ENCODE measurements around the gene KRTAP5-11.
A peak's percentile ranks its signal among the peaks of the same experiment; 100 is the strongest.
"Not testable (repeated sequence)": the region's sequence is repeated elsewhere in the genome, so short reads cannot be mapped to it uniquely, and the experiment has no call there.

Gene KRTAP5-11, protein sequence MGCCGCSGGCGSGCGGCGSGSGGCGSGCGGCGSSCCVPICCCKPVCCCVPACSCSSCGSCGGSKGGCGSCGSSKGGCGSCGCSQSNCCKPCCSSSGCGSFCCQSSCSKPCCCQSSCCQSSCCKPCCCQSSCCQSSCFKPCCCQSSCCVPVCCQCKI

DNA sequence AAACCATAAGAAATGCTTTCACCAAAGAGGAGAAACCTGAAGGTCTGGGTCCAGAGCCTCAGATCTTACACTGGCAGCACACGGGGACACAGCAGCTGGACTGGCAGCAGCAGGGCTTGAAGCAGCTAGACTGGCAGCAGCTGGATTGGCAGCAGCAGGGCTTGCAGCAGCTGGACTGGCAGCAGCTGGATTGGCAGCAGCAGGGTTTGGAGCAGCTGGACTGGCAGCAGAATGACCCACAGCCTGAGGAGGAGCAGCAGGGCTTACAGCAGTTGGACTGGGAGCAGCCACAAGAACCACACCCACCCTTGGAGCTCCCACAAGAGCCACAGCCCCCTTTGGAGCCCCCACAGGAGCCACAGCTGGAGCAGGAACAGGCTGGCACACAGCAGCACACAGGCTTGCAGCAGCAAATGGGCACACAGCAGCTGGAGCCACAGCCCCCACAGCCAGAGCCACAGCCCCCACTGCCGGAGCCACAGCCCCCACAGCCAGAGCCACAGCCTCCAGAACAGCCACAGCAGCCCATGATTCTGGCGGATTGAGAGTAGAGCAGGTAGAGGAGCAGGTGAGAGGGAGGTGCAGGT is at the start of gene KRTAP5-11:
Gene KRTAP5-11 (minus strand): TSS at position 567 of the 587 bp plus-strand sequence. CDS start 38 bp downstream, at position 529.
- DNase-seq = peak; percentile 24

DNA sequence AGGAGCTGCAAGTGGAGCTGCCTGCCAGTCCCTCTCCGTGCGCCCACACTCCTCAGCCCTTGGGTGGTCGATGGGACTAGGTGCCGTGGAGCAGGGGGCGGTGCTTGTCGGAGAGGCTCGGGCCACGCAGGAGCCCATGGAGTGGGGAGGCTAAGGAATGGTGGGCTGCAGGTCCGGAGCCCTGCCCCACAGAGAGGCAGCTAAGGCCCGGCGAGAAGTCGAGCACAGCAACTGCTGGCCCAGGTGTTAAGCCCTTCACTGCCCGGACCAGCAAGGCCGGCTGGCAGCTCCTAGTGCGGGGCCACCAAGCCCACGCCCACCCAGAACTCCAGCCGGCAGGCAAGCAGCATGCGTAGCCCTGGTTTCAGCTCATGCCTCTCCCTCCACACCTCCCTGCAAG is 48.9 kb upstream of the KRTAP5-11 start:
- not testable (repeated sequence) for DNase-seq

DNA sequence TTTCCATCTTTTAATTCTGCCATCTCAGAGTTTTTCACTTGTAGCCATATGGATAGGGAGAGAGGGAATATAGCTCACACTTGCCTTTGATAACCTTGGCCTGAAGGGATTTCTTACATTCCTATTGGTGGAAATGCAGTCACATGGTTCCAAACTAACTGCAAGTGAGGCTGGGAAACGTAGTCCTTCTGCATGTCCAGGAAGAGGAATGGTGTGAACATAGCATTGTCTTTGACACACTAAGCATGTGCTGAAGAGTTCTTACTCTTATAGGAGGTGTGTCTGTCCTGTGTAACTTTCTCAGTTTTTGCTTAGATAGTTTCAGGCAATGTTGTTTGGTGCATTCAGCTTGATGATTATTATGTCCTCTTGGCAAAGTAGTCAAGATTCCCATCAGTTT is 47.4 kb upstream of the KRTAP5-11 start:
- DNase-seq = not testable (repeated sequence)

DNA sequence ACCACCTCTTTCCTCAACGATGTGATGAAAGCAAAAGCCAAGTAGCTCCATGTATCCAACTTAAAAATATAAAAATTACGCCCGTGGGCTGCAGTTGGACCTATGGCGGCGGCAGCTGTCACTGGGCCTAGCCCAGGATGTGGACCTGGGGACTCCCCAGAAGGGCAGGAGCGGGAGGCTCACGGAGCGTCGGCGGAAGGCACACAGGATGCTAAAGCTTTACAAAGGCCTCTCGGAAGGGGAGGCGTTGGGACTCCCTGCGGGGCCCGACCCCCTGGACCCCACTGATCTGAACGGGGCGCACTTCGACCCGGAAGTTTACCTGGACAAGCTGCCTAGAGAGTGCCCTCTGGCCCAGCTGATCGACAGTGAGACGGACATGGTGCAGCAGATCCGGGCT is 46.3 kb upstream of the KRTAP5-11 start:
- DNase-seq = not testable (repeated sequence)

DNA sequence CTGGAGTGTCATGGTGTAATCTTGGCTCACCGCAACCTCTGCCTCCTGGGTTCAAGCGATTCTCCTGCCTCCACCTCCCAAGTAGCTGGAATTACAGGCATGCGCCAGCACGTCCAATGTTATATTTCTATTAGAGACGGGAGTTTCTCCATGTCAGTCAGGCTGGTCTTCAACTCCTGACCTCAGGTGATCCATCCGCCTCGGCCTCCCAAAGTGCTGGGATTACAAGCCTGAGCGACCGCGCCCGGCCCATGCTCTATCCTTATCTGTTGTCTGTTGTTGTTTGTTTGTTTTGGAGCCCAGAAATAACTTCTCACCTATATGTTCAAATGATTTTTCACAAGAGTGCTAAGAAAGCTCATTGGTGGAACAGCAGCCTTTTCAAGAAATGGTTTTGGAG is 40.6 kb upstream of the KRTAP5-11 start:
- not testable (repeated sequence) for DNase-seq

DNA sequence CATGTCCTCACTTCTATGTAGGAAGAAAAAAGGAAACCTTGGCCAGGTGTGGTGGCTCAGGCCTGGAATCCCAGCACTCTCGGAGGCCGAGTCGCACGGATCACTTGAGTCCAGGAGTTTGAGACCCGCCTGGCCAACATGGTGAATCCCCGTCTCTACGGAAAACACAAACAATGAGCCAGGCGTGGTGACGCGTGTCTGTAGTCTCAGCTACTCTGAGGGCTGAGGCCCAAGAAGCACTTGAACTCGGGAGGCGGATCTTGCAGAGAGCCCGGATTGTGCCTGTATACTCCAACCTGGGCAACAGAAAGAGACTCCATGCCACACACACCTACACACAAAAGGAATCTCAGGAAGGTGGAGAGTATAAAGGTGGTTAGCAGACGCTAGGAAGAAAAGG is 39.9 kb upstream of the KRTAP5-11 start:
- DNase-seq = not testable (repeated sequence)

DNA sequence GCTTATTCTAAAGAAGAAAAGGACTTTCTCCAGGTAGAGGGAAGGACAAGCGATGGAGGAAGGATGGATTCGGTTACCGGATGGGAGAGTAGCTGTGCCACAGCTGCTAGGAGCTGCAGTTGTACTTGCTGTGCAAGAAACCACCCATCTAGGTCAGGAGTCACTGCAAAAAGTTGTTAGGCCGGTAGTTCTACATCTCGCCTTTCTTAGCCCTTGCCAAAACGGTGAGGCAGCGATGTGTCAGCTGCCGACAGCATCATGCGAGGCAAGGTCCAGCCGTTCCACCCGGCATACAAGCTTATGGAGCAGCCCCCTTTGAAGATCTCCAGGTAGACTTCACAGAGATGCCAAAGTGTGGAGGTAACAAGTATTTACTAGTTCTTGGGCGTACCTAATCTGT is 32.3 kb upstream of the KRTAP5-11 start:
- not testable (repeated sequence) for DNase-seq

DNA sequence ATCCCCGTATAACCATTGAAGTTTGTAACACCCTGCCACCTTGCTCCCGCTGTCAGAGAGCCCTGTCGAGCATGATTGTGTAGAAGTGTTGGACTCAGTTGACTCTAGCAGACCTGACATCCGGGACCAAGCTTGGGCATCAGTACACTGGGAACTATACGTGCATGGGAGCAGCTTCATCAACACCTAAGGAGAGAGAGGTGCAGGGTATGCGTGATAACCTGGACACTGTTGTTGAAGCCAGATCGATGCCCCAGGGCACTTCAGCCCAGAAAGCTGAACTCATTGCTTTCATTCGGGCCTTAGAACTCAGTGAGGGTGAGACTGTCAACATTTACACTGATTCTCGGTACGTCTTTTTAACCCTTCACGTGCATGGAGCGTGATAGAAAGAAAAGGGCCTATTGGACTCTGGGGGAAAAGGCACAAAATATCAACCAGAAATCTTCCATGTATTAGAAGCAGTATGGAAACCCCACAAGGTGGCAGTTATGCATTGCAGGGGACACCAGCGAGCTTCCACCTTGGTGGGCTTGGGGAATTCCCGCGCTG is 31.8 kb upstream of the KRTAP5-11 start:
- not testable (repeated sequence) for DNase-seq

DNA sequence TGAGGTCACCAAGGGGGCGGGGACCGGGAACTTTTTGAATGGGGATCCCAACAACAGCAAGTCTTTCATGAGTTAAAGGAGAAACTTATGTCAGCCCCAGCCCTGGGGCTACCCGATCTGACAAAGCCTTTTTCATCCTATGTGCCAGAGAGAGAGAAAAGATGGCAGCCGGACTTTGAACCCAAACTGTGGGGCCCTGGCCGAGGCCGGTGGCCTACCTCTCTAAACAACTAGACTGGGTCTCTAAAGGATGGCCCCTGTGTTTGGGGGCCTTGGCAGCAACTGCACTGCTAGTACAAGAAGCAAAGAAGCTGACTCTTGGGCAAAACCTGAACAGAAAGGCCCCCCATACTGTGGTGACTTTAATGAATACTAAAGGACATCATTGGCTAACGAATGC is 31.3 kb upstream of the KRTAP5-11 start:
- DNase-seq = not testable (repeated sequence)

DNA sequence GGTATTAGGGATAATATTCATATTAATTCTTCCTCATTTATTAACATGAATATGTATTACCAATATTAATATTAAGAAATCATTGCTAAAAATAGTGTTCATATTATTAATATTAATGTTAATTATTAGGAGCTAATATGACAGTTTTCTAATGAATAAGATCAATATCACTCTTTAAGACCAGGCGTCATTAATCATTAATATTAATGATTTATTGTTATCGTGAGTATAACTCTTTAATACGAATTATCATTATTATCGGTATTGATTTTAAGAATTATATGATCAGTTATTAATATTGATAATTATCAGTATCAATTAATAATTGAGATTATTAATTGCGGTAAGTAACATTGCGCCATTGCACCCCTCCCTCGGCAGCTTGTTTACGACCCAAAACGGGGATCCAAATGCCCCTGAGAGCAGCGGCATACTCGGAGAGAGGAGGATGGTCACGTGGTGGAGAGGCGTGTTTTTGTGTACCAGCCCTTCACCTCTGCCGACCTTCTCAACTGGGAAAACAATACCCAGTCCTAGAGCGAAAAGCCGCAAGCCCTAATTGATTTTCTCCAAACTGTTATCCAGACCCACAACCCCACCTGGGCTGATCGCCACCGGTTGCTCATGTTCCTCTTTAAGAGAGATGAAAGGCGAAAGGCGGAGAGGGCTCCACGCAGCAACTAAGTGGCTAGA is 28.7 kb upstream of the KRTAP5-11 start:
- DNase-seq = not testable (repeated sequence)

DNA sequence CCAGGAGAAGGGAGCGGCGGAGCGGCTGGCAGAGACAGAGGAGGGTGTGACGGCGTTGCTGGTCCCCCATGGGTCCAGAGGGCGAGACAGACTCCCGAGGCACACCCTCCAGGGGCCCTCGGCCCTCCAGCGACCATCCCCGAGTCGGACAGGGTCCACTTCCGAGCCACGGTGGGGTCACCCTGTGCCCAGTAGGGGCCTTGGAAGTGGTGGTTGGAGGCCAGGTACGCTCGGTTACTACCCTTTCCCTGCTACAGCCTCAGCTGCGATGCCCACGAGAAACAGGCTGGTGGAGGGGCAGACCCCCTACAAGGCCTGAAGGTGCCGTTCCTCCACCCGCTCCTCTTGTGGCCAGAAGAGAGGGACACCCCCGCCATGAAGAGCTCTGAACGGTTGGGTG is 25.6 kb upstream of the KRTAP5-11 start:
- not testable (repeated sequence) for DNase-seq

DNA sequence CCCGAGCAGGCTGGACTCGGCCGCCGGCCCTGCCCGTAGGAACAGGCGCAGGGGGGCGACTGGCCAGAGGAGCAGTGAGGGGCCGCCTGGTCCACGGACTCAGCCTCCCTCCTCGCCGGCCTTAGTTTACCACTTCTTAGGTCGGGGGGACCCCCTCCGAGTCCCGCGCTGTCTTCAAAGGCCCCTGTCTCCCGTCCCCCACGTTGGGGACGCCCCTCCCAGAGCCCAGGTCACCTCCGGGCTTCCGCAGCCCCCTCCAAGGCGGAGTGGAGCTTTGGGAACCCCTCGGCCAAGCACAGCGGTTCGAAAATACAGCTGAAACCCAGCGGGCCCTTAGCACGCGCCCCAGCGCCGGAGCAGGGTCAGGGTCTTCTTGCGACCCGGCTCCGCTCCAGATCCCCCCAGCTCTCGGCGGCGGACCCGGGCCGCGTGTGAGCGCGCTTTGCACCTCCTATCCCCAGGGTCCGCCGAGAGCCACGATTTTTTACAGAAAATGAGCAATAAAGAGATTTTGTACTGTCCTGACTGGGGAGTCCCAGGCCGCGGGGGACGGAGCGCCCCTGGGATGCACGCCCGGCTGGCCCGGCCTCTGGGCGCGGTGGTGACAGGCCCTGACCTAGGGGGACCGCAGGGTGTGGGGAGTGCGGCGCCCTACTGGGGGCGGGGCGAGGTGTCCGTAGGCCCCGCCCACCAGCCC is 25.0 kb upstream of the KRTAP5-11 start:
- not testable (repeated sequence) for DNase-seq

DNA sequence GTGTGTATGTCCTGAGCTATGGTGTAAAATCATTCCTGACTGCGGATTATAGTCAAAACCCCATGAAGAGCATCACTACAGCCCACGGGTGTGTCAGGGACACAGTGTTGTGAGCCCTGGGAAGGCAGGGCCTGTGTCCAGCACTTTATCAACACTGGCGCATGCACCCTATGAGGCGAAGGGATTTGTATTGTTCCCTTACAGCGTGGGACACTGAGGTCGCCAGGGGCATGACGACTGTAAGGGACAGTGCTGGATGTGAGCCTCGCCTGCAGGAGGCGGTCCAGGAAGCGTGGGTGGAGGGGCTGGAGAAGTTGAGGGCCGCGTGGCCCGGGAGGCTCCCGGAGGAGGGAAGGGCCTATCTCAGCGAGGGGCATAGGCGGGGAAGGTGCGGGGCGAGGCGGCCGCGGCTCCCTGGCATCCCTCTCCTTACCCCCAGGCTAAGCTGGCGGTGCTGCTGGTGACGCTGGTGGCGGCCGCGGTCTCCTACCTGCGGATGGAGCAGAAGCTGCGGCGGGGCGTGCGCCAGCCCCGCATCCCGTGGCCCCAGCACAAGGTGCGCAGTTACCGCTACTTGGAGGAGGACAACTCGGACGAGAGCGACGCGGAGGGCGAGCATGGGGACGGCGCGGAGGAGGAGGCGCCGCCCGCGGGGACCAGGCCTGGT is 24.3 kb upstream of the KRTAP5-11 start:
- not testable (repeated sequence) for DNase-seq

DNA sequence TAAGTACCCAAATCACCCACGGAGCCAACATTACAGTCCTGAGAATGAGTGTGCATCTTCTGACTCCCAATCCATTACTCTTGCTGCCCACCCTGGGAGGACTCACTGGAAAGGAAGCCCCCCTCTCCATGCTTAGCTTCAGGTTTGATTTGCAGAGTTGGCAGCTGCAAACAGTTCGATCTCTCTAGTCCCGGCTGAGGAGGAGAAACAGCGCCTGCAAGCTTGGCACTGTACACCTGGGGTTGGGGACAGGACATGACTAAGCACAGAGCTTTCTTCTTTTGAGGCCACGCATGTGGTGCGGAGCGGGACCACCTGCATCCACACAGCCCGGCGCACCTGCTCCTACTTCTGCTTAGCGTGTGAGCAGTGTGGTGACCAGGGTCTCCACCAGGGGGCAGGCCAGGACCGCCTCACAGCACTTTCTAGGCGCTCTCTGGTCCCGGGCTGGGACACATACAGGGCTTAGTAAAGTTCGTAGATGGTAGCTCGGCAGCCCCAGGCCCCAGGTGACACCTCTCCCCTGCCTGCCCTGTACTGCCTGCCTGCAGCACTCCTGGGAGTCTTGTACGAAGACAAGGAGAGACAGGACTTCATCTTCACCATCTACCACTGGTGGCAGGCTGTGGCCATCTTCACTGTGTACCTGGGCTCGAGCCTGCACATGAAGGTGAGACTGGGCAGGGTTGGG is 22.3 kb upstream of the KRTAP5-11 start:
- DNase-seq = not testable (repeated sequence)

DNA sequence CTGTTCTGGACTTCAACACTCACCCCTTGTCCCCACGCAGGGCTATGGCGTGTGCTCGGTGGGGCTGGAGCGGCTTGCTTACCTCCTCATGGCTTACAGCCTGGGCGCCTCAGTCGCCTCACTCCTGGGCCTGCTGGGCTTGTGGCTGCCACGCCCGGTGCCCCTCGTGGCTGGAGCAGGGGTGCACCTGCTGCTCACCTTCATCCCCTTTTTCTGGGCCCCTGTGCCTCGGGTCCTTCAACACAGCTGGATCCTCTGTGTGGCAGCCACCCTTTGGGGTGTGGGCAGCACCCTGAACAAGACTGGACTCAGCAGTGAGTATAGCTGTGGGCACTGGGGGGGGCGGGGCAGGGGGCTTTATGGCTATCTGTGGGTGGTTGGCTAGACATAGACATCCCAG is 20.5 kb upstream of the KRTAP5-11 start:
- not testable (repeated sequence) for DNase-seq

DNA sequence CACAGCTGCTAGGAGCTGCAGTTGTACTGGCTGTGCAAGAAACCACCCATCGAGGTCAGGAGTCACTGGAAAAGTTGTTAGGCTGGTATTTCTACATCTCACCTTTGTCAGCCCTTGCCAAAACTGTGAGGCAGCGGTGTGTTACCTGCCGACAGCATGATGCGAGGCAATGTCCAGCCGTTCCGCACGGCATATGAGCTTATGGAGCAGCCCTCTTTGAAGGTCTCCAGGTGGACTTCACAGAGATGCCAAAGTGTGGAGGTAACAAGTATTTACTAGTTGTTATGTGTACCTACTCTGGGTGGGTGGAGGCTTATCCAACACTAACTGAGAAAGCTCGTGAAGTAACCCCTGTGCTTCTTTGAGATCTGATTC is 6.9 kb upstream of the KRTAP5-11 start:
- not testable (repeated sequence) for DNase-seq

DNA sequence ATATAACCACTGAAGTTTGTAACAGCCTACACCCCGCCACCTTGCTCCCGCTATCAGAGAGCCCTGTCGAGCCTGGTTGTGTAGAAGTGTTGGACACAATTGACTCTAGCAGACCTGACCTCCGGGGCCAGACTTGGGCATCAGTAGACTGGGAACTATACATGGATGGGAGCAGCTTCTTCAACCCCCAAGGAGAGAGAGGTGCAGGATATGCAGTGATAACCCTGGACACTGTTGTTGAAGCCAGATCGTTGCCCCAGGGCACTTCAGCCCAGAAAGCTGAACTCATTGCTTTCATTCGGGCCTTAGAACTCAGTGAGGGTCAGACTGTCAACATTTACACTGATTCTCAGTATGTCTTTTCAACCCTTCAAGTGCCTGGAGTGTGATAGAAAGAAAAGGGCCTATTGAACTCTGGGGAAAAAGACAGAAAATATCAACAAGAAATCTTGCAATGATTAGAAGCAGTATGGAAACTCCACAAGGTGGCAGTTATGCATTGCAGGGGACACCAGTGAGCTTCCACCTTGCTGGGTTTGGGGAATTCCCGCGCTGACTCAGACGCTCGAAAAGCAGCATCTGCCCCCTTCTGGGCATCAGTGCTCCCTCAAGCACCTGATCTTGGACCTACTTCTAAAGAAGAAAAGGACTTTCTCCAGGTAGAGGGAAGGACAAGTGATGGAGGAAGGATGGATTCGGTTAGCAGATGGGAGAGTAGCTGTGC is 6.3 kb upstream of the KRTAP5-11 start:
- not testable (repeated sequence) for DNase-seq

DNA sequence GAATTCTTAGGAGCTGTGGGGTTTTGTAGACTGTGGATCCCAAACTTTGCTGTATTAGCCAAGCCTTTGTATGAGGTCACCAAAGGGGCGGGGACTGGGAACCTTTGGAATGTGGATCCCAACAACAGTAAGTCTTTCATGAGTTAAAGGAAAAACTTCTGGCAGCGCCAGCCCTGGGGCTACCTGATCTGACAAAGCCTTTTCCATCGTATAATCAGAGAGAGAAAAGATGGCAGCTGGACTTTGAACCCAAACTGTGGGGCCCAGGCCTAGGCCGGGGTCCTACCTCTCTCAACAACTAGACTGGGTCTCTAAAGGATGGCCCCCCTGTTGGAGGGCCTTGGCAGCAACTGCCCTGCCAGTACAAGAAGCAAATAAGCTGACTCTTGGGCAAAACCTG is 5.6 kb upstream of the KRTAP5-11 start:
- DNase-seq = not testable (repeated sequence)

DNA sequence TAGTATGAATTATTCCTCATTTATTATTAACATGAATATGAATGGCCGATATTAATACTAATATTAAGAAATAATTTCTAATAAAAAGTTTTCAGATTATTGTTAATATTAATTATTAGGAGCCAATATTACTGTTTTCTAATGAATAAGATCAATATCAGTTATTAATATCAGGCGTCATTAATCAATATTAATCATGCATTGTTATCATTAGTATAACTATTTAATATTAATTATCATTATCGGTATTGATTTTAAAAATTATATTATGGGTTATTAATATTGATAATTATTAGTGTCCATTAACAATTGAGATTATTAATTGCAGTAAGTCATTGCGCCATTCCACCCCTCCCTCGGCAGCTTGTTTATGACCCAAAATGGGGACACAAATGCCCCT is 3.0 kb upstream of the KRTAP5-11 start:
- DNase-seq = not testable (repeated sequence)

DNA sequence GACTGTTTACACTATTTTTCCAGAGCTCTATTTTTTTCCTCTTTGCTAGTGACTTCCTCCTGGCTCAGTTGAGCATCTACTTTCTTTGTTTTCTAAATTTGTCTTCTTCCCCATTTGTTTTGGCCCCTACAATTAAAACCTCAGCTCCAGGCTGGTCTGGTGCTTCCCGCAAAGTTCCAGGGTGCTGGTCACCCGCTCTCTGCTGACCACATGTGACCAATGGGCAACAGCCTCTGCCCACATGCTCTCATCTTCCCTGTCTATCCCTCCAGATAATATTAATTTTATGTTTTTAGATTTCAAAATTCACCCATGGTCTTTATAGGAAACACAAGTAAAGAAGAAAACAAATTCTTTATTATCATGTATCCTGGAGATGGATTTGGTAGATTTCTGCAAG is 294 bp upstream of the KRTAP5-11 start:
- DNase-seq = not testable (repeated sequence)

DNA sequence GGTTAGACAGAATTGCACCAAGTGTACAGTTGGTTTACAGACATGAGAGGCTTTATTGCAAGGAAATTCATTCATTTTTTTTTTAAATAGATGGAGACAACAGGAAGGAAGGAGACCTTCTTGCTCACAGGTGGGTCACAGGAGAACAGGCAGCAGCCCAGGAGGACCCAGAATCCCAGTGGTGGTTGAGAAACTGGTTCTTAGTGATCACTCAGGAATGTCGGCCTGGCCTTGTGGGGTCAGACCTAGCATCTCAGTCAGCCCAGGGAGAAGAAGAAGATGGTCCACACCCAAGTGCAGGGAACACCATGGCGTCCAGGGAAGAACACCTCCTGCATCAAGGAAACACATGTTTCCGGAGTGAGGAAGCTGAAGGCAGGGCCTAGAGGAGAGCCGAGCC is 849 bp downstream of the KRTAP5-11 start:
- no peak for DNase-seq
